Effector CD4-positive, alpha-beta T cell (primary cell): ENCODE data around the gene RNF144B.
"Not testable (repeated sequence)": the region's sequence is repeated elsewhere in the genome, so short reads cannot be mapped to it uniquely, and the experiment has no call there.

Source experiments
- DNase-seq: peaks from one replicate; pipeline ENCODE4 v3.0.0-alpha.2; 2020

RNF144B gene

DNA sequence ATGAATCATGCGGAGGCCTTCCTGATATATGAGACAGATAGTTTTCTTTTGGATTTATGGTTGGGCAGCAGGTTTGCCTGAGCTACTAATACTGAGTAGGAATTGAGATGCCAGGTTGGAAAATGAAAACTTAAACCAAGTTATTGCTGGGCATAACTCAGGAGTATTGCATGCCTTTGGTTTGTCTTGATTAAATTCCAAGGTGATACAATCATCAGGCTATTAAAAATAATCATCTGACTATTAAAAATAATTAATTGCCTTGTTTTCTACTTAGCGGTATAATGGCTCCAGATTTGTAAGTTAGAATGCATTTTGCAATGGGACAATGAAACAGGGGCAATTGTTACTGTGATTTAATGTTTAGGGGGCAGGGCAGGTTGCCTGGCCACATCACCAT is 15.5 kb upstream of the RNF144B start:
- DNase-seq: no peak

DNA sequence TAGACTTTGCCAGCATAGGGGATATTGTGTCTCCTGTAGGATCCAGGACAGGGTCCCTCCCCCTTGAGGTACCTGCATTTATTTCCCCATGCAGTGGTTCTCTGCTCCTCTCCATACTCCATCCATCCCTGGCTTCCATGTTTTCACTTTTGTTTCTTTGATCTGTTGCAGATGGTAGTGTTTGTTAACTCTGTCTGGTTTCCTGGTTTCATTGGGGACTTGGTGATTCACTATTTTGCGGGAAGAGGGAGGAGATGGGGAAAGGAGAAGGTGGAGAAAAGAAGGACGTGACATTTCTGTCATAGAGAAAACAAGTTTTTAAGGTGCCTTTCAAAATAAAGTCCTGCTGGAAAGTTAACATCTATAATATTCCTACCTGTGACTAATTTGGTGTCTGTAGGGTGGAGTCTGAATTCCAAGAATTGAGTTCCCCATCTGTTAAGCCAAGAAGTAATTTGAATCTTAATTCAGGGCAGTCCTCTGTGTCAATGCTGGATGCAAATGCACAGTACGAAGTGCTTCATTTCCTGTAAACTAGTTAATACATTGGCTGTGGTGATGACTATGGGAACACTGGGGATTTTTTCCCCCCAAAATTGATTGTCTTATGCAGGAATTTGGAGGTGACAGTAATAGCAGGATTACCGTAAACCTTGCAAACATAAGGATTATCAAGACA is 6.9 kb upstream of the RNF144B start:
- DNase-seq: no peak

- no peak for DNase-seq
Observed at GRCh38 chr6:18380851-18381250, 6.3 kb upstream of the RNF144B start.

DNA sequence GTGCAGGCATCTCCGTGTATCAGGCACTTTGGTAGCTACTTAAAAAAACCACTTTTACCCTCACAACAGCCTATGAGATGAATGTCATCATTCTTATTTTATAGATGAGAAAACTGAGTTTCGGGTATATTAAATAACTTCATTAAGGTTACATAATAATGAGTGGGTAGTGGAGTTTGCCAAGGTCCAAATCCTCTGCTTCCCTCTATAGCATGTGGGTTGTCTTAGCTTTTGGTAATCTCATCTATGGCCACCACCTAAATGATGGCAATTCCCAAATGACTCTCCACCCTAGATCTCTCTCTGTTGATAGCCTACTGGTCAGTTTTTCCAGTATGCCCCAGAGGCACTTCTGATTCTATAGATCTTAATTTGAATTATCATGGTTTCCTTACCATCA is 3.7 kb upstream of the RNF144B start:
- DNase-seq: no peak

DNA sequence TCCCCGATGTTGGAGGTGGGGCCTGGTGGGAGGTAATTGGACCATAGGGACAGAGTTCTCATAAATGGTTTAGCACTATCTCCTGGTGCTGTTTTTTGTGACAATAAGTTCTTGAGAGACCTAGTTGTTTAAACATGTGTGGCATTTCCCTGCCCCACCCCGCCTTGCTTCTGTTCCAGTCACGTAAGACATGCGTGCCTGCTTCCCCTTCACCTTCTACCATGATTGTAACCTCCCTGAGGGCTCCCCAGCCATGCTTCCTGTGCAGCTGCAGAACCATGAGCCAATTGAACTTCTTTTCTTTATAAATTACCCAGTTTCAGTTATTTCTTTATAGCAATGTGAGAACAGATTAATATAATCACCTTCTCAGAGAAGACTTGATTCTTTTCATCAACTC is 2.5 kb upstream of the RNF144B start:
- no peak for DNase-seq

GRCh38 chr6:18386298-18386976 is 713 bp upstream of the RNF144B start:
- DNase-seq: no peak

- no peak for DNase-seq
Observed at GRCh38 chr6:18388271-18388670, 1.1 kb downstream of the RNF144B start.

- no peak for DNase-seq
Observed at GRCh38 chr6:18388942-18389341, 1.8 kb downstream of the RNF144B start.

DNA sequence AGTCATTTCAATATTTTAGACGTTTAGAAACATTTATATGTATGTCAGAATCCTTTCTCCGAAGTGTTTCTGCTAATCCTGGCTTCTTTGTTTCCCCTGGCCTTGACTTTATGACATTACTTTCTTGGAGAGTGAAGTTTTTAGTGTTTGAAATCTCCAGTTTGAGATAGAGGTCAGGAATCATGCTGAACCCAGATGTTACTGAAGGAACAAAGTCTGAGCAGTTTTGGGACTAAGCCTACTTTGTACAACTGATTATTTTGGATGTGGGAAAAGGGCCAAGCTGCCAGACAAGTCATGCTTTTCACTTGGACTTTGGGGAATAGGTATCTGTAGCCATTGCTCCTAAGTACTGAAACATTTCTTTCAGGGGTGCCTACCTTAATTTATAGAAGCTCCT is 2.3 kb downstream of the RNF144B start:
- DNase-seq: no peak

DNA sequence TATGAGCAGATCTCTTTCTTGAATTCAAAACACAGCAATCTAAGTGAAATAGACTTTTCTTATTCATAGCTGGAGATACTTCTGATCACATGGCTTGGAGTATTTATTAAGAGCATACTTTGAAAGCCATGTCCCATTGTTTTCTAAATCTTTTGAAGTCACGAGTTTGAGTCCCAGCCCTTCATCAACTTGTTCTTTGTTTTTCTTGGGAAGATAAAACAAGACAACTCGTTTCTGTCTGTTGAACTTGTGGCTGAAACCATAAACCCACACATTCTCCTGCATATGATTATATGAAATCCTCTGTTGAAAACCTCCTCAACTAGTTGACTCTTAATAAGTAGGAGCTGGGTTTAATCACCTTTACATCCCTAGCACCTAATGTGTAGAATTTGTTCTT is 3.3 kb downstream of the RNF144B start:
- DNase-seq: no peak

GRCh38 chr6:18391023-18391422 is 3.9 kb downstream of the RNF144B start:
- no peak for DNase-seq

- no peak for DNase-seq
Observed at GRCh38 chr6:18392346-18392877, 5.3 kb downstream of the RNF144B start.

GRCh38 chr6:18393698-18394097 is 6.5 kb downstream of the RNF144B start:
- DNase-seq: no peak

DNA sequence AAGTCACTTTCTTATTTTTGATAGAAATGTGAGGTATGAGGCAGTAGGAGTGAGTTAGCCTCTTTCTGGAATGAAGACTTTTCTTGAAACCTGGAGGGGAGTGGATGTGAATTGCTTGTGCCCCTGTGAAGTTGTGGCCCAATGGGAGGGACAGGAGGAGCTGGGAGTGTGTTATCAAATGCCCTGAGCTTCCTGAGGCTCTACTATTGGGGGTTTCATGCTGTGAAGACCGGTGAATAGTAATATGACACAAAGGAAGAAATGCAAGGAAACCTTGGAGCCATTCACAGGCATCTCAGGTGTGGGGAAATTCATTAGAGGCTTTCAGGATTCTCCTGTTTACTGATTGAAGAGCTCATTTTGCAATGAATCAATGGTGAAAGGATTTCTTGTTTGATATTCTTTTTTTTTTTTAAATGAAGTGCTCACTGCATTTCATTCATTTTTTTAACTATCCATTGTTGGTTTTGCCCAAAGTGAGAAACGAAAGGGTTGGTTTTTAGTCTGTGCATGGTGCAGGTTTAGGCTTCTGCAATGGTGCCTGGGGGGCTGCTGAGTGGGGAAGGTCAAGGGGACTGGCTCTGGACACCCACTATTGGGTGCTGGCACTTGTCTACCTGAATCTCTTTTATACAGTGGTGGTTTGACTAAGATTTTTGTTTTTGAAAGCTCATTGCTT is 8.2 kb downstream of the RNF144B start:
- no peak for DNase-seq

DNA sequence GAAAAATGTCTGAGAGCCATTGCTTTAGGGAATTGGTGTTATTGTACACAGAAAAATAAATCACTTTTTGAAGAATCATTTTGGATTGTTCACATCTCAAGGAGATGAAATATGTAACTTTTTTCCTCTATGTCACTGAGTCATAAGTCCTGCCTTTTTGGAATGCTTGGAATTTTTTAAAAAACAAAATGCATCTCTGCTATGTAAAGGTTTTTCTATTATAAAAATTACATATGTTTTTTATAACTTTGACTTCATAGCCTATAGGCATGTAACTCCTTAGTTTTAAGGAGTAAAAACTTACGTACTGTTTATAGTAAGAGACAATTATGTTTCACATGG is 8.7 kb downstream of the RNF144B start:
- DNase-seq: no peak

DNA sequence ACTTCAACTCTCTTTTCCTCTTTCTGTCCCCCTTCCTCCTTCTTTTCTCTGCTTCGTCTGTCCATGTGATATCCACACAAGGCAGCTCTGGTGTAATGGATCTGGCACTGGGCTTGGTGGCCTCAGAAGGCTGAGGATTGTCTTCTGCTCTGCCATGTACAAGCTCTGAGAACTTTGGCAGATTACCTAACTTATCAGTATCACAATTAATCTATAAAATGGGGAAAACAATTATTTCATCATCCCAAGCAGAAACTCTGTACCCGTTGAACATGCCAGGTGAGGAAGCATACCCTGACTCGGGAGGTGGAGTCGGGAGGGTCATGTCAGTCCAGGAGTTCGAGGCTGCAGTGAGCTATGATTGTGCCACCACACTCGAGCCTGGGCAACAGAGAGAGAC is 10.6 kb downstream of the RNF144B start:
- no peak for DNase-seq

GRCh38 chr6:18398225-18398624 is 11.1 kb downstream of the RNF144B start:
- DNase-seq: not testable (repeated sequence)

DNA sequence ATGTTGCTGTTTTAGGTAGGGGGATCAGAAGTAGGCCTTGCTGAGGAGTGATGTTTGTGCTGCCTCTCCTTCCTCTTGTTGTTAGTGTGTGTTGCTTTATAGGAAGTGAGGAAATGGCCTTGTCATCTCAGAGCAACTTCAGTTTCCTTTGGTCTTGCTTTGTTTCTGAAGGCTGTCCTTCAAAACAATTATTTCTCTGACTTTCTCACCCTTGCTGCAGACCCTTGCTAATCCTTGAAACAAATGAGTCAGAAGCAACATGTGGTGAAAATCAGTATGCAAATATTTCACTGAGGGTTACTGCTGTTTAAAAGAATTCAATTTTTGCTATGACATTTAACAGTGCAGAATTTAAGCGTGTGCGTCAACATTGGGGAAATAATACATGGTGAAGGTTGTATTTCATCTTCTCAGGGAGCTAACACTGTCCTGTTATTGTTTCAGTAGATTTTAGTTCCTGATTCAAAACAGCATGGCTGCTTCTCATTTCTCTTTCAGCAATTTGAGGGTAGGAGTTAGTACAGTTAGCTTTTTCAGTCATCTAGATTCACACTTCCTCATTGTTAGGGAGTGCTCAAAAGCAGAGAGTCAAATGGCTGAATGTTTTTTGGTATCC is 13.8 kb downstream of the RNF144B start:
- DNase-seq: no peak

GRCh38 chr6:18404965-18405364 is 17.8 kb downstream of the RNF144B start:
- not testable (repeated sequence) for DNase-seq

GRCh38 chr6:18405477-18406293 is 18.5 kb downstream of the RNF144B start:
- DNase-seq: no peak

- DNase-seq: no peak
Observed at GRCh38 chr6:18406955-18407749, 20.0 kb downstream of the RNF144B start.

DNA sequence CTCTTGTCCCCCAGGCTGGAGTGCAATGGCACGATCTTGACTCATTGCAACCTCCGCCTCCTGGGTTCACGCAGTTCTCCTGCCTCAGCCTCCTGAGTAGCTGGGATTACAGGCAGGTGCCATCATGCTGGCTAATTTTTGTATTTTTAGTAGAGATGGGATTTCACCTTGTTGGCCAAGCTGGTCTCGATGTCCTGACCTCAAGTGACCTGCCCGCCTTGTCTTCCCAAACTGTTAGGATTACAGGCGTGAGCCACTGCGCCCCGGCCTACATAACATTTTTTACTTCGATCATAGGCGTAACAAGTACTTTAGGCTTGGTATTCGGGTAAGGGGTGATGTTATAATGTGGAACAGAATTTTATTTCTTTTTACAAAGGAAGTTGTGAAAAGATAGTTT is 22.5 kb downstream of the RNF144B start:
- DNase-seq: not testable (repeated sequence)
